ENCODE data around the gene CCDC149. TPM values are rescaled to one million over a fixed set of nuclear protein-coding genes. Genes with fewer than 3 reads are reported as not detected.

CCDC149 gene
- polyA plus RNA-seq, 2 of the 4 experiments (the other 2 are of a cell fraction) = 1.4 to 2.8 TPM

- no peaks in the 10 kb centered on the region for H3K4me1 ChIP-seq
- ChIA-PET POLR2A (no interaction called here), CTCF (interaction anchor here (0.9 kb wide), 1 partner anchor 247 kb away, joined by 3 read pairs; no protein-coding TSS in a partner anchor)
- H3K4me3 ChIP-seq = no peak overlapping the region
- WGBS (ENCODE audit: missing lambda C conversion rate) = 70% methylated on average over 10 of the region's 10 CpGs
- TF ChIP-seq MAFK (IDR thresholded peaks at IDR 0.05; ENCODE audit: partially characterized antibody) = no peak
- TF ChIP-seq JUNB (IDR thresholded peaks at IDR 0.05) = no peak
- TF ChIP-seq SMC3 (IDR thresholded peaks at IDR 0.05) = no peak
- TF ChIP-seq EP300 (IDR thresholded peaks at IDR 0.05) = no peak
- no peak for TF ChIP-seq HDAC2 (IDR thresholded peaks at IDR 0.05)
- no peak for TF ChIP-seq MYC (IDR thresholded peaks at IDR 0.05; ENCODE audit: borderline replicate concordance, low read length)
- TF ChIP-seq TFCP2L1 (CRISPR knock-in tag; IDR thresholded peaks at IDR 0.05) = no peak
- TF ChIP-seq EHF (CRISPR knock-in tag; IDR thresholded peaks at IDR 0.05) = no peak
- no peak for TF ChIP-seq GATA3 (IDR thresholded peaks at IDR 0.05; ENCODE audit: borderline replicate concordance)
- TF ChIP-seq CBX2 (IDR thresholded peaks at IDR 0.05; ENCODE audit: borderline replicate concordance, low read depth) = no peak
- no peak for TF ChIP-seq FOSL2 (IDR thresholded peaks at IDR 0.05)
- TF ChIP-seq FOSL2 (CRISPR knock-in tag; IDR thresholded peaks at IDR 0.05) = no peak
- TF ChIP-seq CTCF (IDR thresholded peaks at IDR 0.05) = no peak
- no peak for TF ChIP-seq ELK1 (IDR thresholded peaks at IDR 0.05; ENCODE audit: low read depth, low read length)
- TF ChIP-seq RARB (CRISPR knock-in tag; IDR thresholded peaks at IDR 0.05) = no peak
- TF ChIP-seq NPAS2 (CRISPR knock-in tag; IDR thresholded peaks at IDR 0.05; ENCODE audit: borderline replicate concordance) = no peak
- TF ChIP-seq ATOH8 (CRISPR knock-in tag; IDR thresholded peaks at IDR 0.05; ENCODE audit: low read depth) = no peak
- TF ChIP-seq ZNF302 (CRISPR knock-in tag; IDR thresholded peaks at IDR 0.05) = no peak
- TF ChIP-seq CBX8 (IDR thresholded peaks at IDR 0.05) = no peak
- TF ChIP-seq CHD4 (IDR thresholded peaks at IDR 0.05; ENCODE audit: borderline replicate concordance) = no peak
- H3K27ac ChIP-seq = no peak overlapping the region
- no peak for DNase-seq (ENCODE audit: low read depth in 1 of 2, low spot score in 1 of 2)
- ATAC-seq = no peak
- H3K9me3 ChIP-seq = no peaks in the 10 kb centered on the region
- no peak overlapping the region for H3K4me2 ChIP-seq
- FAIRE-seq = no peak
Observed at GRCh38 chr4:24801136-24801855, 111.5 kb downstream of the CCDC149 start.

- DNase-seq (ENCODE audit: low read depth in 1 of 2, low spot score in 1 of 2) (no peak), ATAC-seq (no peak), FAIRE-seq (no peak)
- Histone ChIP-seq H3K27ac (no peak overlapping the region), H3K9me3 (no peaks in the 10 kb centered on the region), H3K4me3 (no peak overlapping the region), H3K4me2 (no peak overlapping the region), H3K4me1 (no peaks in the 10 kb centered on the region)
- 71% methylated on average over 15 of the region's 25 CpGs for WGBS (ENCODE audit: missing lambda C conversion rate)
- TF ChIP-seq ZC3H11A (IDR thresholded peaks at IDR 0.05) = no peak
- ChIA-PET POLR2A (no interaction called here), CTCF (interaction anchor here (0.9 kb wide), 1 partner anchor 246 kb away, joined by 3 read pairs; no protein-coding TSS in a partner anchor)
Observed at GRCh38 chr4:24800325-24800895, 112.4 kb downstream of the CCDC149 start.
